Epithelial cell of esophagus (primary cell): ENCODE measurements around the gene TFAP2A.

ENCODE experiments used
- DNase-seq: peaks from one replicate; pipeline ENCODE4 v3.0.0; 2010; ENCODE audit warnings: low read depth
- H3K4me3 ChIP-seq: 2 replicates; pipeline ENCODE4 v1.5.1; 2011; ENCODE audit warnings: mild to moderate bottlenecking, low read length, control low read depth
- TF ChIP-seq, protein P1 (sequence below): IDR thresholded peaks from 2 replicates; pipeline ENCODE4 v1.5.1; 2011; ENCODE audit warnings: low read depth, mild to moderate bottlenecking, low read length, control low read depth, inconsistent platforms; ENCODE audit not compliant: insufficient read depth; ENCODE audit errors: missing control alignments

The TFAP2A gene

DNA sequence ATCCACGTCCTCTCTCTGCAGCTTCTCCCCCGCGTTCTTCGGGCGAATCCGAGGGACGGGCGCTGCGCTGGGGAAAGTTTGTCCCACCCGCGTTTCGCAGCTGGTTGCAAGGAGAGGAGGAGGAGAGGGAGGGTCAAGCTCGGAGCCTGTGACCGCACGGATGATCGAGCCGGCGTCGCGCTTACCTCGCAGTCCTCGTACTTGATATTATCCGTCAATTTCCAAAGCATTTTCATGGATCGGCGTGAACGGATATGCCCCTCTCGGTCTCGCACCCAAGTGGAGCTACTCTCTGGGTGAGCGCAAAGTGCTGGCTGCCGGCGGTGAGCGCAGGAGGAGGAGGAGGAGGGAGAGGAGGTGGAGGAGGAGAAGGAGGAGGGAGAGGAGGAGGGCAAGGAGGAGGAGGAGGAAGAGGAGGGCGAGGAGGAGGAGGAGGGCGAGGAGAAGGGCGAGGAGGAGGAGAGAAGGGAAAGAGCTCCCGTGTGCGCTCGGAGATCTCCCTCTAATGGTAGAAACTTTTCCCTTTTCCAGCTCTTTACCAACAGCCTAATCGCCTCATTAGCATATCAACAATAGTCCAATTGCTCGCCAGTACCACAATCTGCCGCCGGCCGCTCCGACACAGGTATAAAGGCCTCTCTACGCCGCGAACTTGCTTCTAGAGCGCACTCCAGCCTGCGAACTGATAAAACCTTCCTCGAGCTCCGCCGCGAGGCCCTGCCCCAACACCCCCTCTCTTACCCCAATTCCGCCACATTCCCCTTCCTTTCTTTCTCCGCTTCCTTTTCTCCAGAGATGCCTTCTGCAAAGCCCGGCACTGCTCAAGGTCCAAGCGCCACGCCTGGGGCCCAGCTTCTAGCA is at the start of gene TFAP2A:
Gene TFAP2A (minus strand): TSS at position 319 of the 861 bp plus-strand sequence. CDS start 83 bp downstream, at position 236.
- DNase-seq = peak; percentile 95
- H3K4me3 ChIP-seq = peak within 1 kb of the TSS; percentile 84
- TF ChIP-seq, protein P1, sequence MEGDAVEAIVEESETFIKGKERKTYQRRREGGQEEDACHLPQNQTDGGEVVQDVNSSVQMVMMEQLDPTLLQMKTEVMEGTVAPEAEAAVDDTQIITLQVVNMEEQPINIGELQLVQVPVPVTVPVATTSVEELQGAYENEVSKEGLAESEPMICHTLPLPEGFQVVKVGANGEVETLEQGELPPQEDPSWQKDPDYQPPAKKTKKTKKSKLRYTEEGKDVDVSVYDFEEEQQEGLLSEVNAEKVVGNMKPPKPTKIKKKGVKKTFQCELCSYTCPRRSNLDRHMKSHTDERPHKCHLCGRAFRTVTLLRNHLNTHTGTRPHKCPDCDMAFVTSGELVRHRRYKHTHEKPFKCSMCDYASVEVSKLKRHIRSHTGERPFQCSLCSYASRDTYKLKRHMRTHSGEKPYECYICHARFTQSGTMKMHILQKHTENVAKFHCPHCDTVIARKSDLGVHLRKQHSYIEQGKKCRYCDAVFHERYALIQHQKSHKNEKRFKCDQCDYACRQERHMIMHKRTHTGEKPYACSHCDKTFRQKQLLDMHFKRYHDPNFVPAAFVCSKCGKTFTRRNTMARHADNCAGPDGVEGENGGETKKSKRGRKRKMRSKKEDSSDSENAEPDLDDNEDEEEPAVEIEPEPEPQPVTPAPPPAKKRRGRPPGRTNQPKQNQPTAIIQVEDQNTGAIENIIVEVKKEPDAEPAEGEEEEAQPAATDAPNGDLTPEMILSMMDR = peak; percentile 70

DNA sequence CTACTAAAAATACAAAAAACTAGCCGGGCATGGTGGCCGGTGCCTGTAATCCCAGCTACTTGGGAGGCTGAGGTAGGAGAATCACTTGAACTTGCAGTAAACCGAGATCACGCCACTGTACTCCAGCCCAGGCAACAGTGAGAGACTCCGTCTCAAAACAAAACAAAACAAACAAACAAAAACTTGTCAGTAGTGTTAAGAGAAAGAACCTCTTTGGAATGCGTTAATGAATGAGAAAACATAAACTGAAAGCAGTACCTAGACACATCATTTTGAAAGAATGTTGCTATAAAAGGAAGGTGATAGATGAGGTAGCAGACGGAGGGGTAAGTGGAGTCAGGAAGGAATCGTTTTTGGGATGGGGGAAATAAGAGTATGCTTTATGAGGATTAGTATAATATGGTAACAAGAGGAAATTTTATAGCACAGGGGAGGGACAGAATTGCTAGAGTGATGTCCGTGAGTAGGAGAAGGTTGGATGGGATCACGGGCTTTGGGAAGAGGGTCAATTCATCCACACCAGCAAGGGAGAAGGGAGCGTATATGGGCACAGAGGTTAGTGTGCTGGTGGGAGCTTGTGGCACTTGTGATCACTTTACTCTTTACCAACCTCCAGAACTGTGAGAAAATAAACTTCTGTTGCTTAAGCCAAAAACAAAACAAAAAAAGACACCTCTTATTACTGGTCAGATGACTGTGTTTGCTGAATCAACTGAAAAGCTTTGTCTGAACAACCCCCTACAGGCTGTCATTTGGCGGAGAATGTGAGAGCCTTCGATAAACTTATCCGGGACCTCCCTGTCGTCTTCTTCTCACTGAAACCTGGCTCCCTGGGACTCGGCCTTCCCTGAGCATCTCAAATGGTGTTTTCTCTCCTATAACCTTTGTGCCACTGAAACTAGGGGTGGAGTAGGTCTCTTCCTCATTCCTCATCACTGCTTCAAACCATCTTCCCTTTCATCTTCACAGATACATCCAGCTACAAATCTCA is 48.9 kb upstream of the TFAP2A start:
- peak; percentile 86 for DNase-seq
- H3K4me3 ChIP-seq = no peak overlapping the region
- TF ChIP-seq, protein P1 = no peak

DNA sequence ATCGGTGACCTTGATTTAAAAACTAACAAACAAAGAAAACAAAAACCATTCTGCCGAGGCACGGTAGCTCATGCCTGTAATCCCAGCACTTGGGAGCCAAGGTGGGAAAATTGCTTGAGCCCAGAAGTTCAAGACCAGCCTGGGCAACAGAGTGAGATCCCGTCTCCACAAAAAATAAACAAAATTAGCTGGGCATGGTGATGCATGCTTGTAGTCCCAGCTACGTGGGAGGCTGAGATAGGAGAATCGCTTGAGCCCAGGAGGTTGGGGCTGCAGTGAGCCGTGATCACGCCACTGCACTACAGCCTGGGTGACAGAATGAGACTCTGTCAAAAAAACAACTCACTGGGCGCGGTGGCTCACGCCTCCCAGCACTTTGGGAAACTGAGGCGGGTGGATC is 48.2 kb upstream of the TFAP2A start:
- DNase-seq = no peak
- TF ChIP-seq, protein P1 = no peak
- no peak overlapping the region for H3K4me3 ChIP-seq

DNA sequence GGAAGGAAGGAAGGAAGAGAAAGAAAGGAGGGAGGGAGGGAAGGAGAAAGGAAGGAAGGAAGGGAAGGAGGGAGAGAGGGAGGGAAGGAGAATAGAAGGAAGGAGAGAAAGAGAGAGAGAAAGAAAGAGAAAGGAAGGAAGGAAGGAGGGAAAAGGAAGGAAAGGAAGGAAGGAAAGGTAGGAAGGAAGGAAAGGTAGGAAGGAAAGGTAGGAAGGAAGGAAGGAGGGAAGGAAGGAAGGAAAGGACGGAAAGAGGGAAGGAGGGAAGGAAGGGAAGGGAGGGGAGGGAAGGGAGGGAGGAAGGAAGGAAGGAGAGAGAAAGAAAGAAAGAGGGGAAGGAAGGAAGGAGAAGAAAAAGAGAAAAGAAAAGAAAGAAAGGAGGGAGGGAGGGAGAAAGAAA is 47.0 kb upstream of the TFAP2A start:
- TF ChIP-seq, protein P1 = no peak
- no peak overlapping the region for H3K4me3 ChIP-seq
- no peak for DNase-seq

DNA sequence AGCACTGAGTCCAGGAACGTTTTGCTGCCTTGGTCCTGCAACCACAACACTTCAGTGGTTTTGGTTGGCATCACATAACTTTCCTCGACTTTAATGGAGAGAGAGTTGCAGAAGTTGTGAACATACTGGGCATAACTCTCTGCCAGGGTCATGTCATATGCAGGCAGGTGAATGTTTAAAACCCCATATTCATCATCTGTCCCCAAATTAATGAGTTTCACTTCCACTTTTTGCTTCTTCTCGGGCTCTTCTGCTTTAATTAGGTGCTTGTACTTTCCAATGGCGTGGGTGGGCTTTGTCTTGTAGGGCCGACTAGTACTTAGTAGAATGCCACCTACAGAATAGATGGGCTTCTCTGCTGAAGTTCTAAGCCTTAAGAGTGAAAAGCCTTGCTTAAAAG is 45.2 kb upstream of the TFAP2A start:
- no peak overlapping the region for H3K4me3 ChIP-seq
- no peak for DNase-seq
- TF ChIP-seq, protein P1 = no peak

DNA sequence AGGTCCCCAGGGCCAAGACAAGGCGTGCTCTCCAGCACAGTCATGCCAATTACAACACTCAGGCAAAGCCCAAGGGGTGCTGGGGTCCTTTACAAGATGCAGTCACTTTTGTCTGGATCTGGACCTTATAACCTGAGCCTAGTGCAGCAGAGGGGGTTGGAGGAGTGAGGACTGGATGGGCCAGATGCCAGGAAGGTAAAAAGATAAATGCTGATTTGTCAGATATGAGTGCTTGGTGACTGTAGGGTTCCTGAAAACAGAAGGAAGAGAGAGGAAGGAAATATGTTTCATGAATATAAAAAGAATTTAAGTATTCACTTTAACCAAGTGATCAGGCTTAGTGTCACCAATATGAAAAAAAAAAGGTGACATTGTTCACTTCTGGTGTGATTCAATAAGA is 43.4 kb upstream of the TFAP2A start:
- TF ChIP-seq, protein P1 = no peak
- no peak for DNase-seq
- H3K4me3 ChIP-seq = no peak overlapping the region
